Esophagus squamous epithelium (tissue), 5 donors: ENCODE data around the gene SMPD3. TPM values are rescaled to one million over a fixed set of nuclear protein-coding genes. Genes with fewer than 3 reads are reported as not detected.

Source experiments
- DNase-seq: peaks from one replicate; lab custom pipeline; 2025; lab: John Stamatoyannopoulos, UW
- H3K27ac ChIP-seq, 4 donors: fragments of 200-600 bp; sonication (generic); one replicate each; pipeline ENCODE4 v1.5.1; 2016 to 2019; ENCODE audit warnings: mild to moderate bottlenecking in 1 of 4
- H3K27me3 ChIP-seq, 4 donors: fragments of 200-600 bp; sonication (generic); 1 replicate in 3 of 4; 2 replicates in 1 of 4; pipeline versions ENCODE4 v1.5.1 to v1.6.0; 2017 to 2021; ENCODE audit warnings: antibody characterized with exemption in 1 of 4
- H3K36me3 ChIP-seq, 3 donors: fragments of 200-600 bp; sonication (generic); one replicate each; pipeline ENCODE4 v1.5.1; 2016 to 2019
- H3K4me1 ChIP-seq, 3 donors: fragments of 200-600 bp; sonication (generic); one replicate each; pipeline ENCODE4 v1.5.1; 2017 to 2019
- H3K4me3 ChIP-seq, 4 donors: fragments of 200-600 bp; sonication (generic); 1 replicate in 3 of 4; 2 replicates in 1 of 4; pipeline ENCODE4 v1.5.1; 2016 to 2019; ENCODE audit warnings: mild to moderate bottlenecking in 2 of 4, moderate library complexity in 1 of 4
- H3K9me3 ChIP-seq, 3 donors: fragments of 200-600 bp; sonication (generic); one replicate each; pipeline ENCODE4 v1.5.1; 2016 to 2019
- POLR2A ChIP-seq, 4 donors: fragments of 450-650 bp; IDR thresholded peaks; one replicate each; pipeline ENCODE4 v1.6.1; 2017; ENCODE audit warnings: antibody characterized with exemption in 4 of 4, mild to moderate bottlenecking in 4 of 4, moderate library complexity in 3 of 4
- WGBS, 2 donors: methylation state at CpG; one replicate each; pipeline ENCODE4 v1.1.5; 2018; 5-methylcytosine and 5-hydroxymethylcytosine counted together
- intact Hi-C: fragments of 100-400 bp; cut with DNase I; formaldehyde crosslinking; loops from one replicate; pipeline ENCODE4 v1.15.0; 2022
- total RNA-seq, 4 donors: library from RNA; depleted of rRNA; stranded (reverse); fragments of >200 nt; gene quantifications; one replicate each; pipeline ENCODE4 v1.1.0, GENCODE V29; 2016
- TF ChIP-seq, protein P1 (sequence below), 6 experiments: fragments of 450-650 bp in 4 of 6; fragments of 200-600 bp in 2 of 6; sonication (generic) in 2 of 6; IDR thresholded peaks; one replicate each; pipeline ENCODE4 v1.5.1; 2016 to 2019; ENCODE audit warnings: antibody characterized with exemption in 6 of 6, mild to moderate bottlenecking in 4 of 6, moderate library complexity in 4 of 6
- donor health status: DM: yes; HTN: yes; CAD: no.

The SMPD3 gene
- total RNA-seq, 4 donors from 2014 or later = 0.18 to 2.3 (median 0.92) TPM

DNA sequence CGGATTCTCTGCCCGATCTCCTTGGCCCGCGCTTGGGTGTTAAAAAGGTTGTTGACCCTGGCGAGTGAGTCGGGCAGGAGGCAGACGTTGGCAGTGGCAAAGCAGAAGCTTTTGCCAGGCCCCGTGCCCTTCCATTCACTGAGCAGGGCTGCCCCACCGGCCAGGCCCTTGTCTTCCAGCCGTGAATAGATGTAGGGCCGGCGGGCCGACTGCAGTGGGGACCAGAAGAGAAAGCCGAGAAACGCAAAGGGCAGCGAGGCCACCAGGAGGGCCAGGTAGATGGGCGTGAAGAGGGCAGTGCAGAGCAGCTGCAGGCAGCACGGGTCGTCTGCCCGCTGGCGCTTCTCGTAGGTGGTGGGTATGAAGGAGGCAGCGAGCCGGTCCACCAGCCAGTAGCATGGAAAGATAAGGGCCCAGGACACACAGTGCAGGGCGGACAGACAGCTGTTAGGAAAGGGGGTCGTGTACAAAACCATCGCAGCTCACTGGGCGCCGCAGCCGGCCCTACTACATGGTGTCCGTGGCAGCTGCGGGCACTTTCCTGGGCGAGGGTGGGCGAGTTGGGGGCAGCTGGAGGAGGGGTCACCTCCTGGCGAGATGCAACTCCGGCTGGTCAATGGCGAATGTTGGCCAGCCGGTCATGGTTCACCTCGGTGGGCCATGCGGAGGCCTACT, 76.5 kb downstream of the SMPD3 start:
- Histone ChIP-seq H3K9me3 (no peaks in the 10 kb centered on the region), H3K4me1 (no peaks in the 10 kb centered on the region), H3K27ac (no peak overlapping the region), H3K36me3 (no peaks in the 10 kb centered on the region), H3K4me3 (no peak overlapping the region), H3K27me3 (peaks cover 0 to 35% (median 0%) of the 10 kb centered on the region in 4 donors)
- no peak for DNase-seq
- WGBS, 2 donors = 91 to 92% methylated on average over 12 to 23 of the region's 40 CpGs
- intact Hi-C loops = no loop called here
- TF ChIP-seq, protein P1, sequence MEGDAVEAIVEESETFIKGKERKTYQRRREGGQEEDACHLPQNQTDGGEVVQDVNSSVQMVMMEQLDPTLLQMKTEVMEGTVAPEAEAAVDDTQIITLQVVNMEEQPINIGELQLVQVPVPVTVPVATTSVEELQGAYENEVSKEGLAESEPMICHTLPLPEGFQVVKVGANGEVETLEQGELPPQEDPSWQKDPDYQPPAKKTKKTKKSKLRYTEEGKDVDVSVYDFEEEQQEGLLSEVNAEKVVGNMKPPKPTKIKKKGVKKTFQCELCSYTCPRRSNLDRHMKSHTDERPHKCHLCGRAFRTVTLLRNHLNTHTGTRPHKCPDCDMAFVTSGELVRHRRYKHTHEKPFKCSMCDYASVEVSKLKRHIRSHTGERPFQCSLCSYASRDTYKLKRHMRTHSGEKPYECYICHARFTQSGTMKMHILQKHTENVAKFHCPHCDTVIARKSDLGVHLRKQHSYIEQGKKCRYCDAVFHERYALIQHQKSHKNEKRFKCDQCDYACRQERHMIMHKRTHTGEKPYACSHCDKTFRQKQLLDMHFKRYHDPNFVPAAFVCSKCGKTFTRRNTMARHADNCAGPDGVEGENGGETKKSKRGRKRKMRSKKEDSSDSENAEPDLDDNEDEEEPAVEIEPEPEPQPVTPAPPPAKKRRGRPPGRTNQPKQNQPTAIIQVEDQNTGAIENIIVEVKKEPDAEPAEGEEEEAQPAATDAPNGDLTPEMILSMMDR (IDR thresholded peaks at IDR 0.05) = no peak
- no peak for TF ChIP-seq POLR2A (IDR thresholded peaks at IDR 0.05)

DNA sequence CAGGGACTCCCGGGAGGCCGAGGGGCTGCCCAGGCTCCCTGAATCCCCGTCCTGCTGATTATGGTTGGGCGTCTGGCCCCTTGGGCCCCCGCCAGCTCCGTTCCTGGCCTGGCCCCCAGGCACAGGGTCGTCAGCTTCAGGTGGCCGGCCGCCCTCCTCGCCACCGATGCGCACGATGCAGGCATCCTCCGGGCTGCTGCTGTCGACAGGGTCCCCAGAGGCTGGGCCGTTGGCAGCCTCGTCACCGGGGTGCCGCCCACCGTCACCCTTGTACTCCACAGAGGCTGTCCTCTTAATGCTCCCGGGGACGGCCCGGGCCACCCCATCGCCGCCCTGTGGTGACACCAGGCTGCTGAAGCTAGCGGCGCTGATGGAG, 77.0 kb downstream of the SMPD3 start:
- DNase-seq = no peak

DNA sequence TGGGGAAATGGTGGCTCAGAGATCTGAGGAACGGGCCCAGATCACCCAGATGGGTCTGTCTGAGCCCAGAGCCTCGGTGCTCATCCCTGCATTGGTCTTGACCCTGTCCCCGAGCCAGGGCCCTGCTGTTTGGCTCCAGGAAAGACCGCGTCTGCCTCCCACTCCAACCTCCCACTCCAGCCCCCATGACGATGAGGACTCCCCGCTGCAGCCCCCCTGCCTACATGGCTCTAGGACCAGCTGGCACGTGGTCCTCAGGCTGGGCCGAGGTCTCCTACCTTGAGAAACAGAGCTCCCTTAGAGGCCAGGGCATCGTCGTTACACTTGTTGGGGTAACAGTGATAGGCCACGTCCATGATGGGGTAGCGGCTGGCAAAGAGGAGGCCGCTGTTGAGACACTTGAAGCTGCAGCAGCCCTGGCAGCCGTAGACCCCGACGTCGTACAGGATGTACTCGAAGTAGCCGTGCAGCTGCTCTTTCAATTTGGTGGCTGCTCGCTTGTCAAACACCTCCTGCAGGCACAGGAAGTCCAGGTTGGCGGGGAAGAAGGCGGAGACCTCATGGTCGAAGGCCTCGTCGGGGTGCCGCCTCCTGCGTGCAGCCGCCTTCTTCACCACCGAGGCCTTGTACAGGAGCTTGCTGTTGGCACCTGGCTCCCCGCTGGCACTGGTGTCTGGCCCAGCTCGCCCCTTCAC, 77.6 kb downstream of the SMPD3 start:
- no peaks in the 10 kb centered on the region for H3K9me3 ChIP-seq
- intact Hi-C loops = no loop called here
- 69 to 77% methylated on average over 7 to 11 of the region's 32 CpGs for WGBS, 2 donors
- no peaks in the 10 kb centered on the region for H3K4me1 ChIP-seq
- H3K27me3 ChIP-seq = peaks cover 0 to 45% (median 1%) of the 10 kb centered on the region in 4 donors
- no peak for TF ChIP-seq POLR2A (IDR thresholded peaks at IDR 0.05)
- TF ChIP-seq, protein P1 (IDR thresholded peaks at IDR 0.05) = no peak
- H3K36me3 ChIP-seq = no peaks in the 10 kb centered on the region
- H3K4me3 ChIP-seq = no peak overlapping the region
- DNase-seq = no peak
- no peak overlapping the region for H3K27ac ChIP-seq

More for the DNA sequence above, 77.0 kb downstream of the SMPD3 start:
- intact Hi-C loops = no loop called here
- no peak overlapping the region for H3K27ac ChIP-seq
- H3K9me3 ChIP-seq = no peaks in the 10 kb centered on the region
- no peaks in the 10 kb centered on the region for H3K36me3 ChIP-seq
- no peaks in the 10 kb centered on the region for H3K4me1 ChIP-seq
- 88% methylated on average over 6 of the region's 27 CpGs; no CpG with 5 or more reads in 1 of the 2 donors for WGBS, 2 donors
- TF ChIP-seq, protein P1 (IDR thresholded peaks at IDR 0.05) = no peak
- no peak for TF ChIP-seq POLR2A (IDR thresholded peaks at IDR 0.05)
- H3K27me3 ChIP-seq = peaks cover 0 to 40% (median 1%) of the 10 kb centered on the region in 4 donors
- no peak overlapping the region for H3K4me3 ChIP-seq

DNA sequence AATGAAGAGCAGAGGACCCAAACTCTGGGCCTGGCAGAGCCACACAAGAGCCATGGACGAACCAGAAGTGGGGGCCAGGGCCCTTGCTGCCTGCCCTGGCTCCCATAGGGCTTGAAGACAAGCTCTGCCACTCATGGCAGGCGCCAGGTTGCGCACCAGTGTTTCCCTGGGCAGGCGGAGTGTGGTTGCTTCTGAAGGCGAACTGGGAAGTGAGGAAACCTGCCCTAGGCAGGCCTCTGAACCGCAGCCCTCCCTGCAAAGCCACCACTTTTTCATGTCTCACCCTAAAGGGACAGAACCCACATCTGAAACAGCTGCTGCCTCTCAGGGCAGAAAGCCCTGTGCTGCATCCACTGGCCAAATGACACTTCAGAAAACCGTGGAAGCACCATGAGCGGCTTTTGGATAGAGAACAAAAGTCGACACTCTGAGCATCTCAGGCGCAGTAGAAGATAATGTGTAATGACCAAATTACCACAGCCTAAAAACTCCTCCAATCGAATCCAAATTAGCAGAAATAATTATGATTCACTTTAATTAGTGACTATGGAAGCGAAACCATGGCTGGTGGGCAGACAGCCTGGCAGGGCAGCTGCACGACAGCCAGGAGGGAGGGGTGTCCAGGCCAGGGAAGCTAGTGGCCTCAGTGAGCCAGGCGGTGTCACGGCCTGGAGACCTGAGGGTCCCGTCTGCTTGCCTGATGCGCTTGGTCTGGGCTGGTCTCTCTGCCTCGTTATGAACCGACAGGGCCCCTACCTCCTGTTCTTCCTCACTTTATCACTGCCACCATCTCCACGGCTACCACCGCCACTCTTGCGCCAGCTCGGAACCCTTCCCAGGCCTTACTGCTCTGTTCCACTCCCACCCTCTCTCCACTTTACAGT, 78.4 kb downstream of the SMPD3 start:
- Histone ChIP-seq H3K36me3 (no peaks in the 10 kb centered on the region), H3K4me3 (no peak overlapping the region), H3K27me3 (peaks cover 0 to 45% (median 2%) of the 10 kb centered on the region in 4 donors), H3K9me3 (no peaks in the 10 kb centered on the region), H3K4me1 (peaks cover 0 to 4% (median 0%) of the 10 kb centered on the region in 3 donors), H3K27ac (no peak overlapping the region)
- 76 to 79% methylated on average over 15 to 21 of the region's 23 CpGs for WGBS, 2 donors
- TF ChIP-seq POLR2A (IDR thresholded peaks at IDR 0.05) = no peak
- TF ChIP-seq, protein P1 (IDR thresholded peaks at IDR 0.05) = no peak
- DNase-seq = no peak
- intact Hi-C loops = no loop called here
